Stimulated activated CD4-positive, alpha-beta T cell treated with anti-CD3 and anti-CD28 coated beads, TNF-alpha, amount 100 ng/mL, for 24 hours (primary cell): ENCODE results near the gene SMKR1.
"Not testable (repeated sequence)": the region's sequence is repeated elsewhere in the genome, so short reads cannot be mapped to it uniquely, and the experiment has no call there.

Source experiments
- DNase-seq, 3 experiments: peaks; one replicate each; pipeline ENCODE4 v3.0.0-alpha.2; 2020; ENCODE audit warnings: low read depth in 3 of 3

The SMKR1 gene

DNA sequence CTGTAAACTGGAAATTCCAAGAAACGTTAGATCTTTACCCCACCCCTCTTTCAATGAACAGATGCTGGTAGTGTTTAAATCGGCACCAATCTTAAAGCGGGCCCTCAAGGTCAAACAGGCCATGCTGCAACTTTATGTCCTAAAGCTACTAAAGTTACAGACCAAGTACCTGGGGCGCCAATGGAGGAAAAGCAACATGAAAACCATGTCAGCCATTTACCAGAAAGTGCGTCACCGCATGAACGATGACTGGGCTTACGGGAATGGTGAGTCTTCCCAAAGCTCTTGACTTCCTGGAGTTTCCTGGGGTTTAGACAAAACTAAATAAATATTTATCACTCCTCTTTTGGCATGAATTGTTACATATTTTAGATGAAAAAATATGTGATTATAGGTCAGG lies 19.6 kb upstream of the SMKR1 start:
- DNase-seq, result no peak

GRCh38 chr7:129489491-129489890 lies 12.8 kb upstream of the SMKR1 start:
- DNase-seq, result no peak

DNA sequence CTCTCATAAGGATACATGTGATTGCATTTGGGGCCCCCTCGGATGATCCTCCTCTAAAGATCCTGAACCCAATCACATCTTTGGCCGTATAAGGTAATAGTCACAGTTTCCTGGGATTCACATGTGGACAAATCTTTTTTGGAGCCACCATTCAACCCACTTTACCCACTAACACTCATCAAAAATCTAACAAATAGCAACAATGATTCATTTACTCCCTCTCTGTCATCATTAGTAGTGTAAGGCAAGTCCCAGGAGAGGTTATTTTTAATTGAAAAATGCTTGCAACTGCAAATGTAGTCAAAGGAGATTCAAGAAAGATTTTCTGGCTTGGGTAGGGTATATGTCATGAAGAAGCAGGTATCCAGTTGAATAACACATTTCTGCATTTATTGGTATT lies 9.9 kb upstream of the SMKR1 start:
- no peak for DNase-seq

DNA sequence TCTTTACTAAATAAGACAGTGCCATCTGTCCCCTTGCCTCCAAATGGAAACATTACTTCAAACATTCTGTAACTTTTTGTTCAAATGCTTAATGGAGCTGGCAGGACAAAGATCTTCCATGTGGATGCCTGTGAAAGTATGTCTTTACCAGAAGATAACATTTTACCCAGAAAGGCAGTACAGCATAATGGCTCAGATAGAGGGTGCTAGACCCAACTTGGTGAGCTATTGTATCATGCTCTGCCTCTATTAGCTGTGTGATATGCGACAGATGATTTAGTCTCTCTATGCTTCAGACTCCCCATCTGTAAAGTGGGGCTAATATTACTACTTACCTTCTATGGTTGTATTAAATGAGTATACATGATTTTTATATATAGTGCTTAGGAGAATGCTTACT lies 8.8 kb upstream of the SMKR1 start:
- no peak for DNase-seq

GRCh38 chr7:129494041-129494440 lies 8.3 kb upstream of the SMKR1 start:
- no peak for DNase-seq

DNA sequence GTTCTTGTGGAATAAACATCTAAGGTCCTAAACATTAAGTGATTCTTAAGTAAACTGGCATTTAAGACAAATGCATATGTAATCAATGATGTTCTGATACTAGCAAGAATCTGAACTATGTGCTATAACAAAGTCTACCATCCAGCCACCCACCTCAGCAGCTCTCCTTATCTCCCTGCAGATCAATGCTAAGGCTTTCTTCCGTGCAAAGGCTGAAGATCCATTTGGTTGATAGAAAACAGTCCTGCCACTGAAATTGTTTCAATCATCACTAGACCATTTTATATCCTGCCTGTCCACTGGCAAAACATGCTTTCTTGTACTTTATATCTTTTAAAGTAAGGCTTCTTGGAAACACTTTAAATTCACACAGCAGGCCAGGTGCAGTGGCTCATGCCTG lies 6.3 kb upstream of the SMKR1 start:
- DNase-seq, result no peak

- DNase-seq, result no peak
These were observed 5.7 kb upstream of the SMKR1 start for GRCh38 chr7:129496653-129497052.

GRCh38 chr7:129497156-129497555 lies 5.2 kb upstream of the SMKR1 start:
- DNase-seq, result no peak

- DNase-seq, result no peak
These were observed 4.3 kb upstream of the SMKR1 start for GRCh38 chr7:129498021-129498420.

DNA sequence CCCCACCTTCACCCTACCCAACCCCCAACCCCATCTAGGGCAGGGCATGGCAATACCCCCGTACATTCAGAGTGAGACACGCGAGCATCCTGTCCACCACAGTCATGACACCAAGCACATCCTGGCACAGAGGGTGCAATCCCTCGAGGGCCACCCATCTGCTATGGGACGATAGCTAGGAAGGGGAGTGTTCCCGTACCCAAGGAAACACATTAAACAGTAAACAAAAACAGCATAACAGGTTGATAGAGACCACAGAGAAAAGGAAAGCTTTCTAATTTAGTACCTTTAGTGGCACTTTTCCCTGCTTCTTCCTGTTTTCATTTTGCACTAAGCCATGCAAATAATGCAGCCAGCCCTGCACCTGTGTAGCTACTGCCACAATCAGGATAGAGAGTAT lies 2.3 kb upstream of the SMKR1 start:
- no peak for DNase-seq

DNA sequence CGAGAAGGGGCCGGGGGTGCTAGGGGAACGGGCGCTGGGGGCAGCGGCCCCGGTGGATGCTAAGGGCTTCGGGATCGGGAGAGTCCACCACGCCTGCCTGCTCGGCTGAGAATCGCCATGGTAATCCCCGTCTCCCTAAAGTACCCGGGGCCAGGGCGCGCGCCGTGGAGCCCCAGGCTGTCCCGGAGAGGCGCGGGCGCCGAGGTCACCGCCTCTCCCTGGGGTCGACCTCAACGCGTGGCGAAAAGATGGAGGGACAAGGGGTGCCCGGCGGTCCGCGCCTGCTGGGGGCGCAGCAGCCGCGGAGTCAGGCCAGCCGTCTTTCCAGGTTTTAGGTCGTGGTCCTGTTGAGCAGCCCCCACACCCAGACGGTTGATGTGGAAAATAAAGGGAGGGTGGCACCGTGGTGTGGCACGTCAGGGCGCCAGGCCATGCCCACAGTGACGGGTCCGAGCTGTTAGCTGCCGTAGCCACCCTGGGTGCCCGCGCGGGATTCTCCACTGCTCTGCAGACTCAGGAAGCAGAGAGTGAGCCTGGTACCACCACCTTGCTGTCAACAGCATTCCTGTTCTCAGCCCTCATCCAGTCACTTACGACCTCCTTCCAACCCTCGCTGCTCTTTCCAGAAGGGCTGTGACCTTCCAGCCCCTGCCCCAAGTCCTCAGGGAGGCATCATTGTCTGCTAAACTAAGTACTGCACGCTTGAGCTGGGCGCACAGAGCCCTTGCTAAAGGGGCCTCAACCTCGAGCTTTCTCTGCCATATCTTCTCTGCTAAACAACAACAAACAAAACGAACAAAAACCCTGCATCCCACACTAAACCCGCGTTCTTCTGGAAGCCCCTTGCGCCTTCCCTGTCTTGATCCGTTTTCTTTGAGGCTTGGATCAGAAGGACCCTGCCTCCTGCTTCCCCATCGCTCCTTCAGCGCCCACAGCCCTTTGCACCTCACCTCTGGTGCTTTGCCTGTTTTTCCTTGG lies 666 bp downstream of the SMKR1 start:
- peak in 1 of 3 experiments; percentile 8 for DNase-seq

DNA sequence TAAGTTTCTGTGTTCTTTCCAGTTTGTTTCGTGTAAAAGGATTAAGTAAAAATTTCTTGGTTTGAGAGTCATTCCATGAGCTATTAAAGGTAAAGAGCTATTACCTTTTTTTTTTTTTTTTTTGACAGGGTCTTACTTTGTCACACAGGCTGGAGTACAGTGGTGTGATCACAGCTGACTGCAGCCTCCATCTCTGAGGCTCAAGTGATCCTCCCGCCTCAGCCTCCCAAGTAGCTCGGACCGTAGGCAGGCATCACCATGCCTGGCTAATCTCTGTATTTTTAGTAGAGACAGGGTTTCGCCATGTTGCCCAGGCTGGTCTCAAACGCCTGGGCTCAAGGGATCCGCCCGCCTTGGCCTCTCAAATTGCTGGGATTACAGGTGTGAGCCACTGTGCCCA lies 1.4 kb downstream of the SMKR1 start:
- no peak for DNase-seq

- DNase-seq, result no peak
These were observed 9.9 kb downstream of the SMKR1 start for GRCh38 chr7:129512192-129512591.

- DNase-seq, result no peak
These were observed 11.2 kb downstream of the SMKR1 start for GRCh38 chr7:129513546-129513945.

DNA sequence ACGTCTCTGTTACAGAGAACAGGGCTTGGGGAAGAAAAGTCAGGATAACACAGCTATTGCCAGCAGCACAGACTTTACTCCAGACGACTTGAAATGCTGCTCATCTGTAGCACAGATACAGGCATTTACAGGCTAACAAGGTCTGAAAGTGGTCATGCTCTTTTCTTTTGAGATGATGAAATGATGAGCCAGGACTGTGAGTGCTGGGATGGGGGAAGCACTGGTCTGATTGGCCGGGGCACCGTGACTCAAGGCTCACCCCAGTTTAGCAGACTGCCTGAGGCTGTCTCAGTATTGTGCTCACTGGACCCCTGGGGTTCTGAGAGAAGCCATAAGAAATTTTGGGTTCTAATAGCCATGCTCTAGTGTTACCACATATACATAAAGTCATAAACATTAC lies 12.4 kb downstream of the SMKR1 start:
- no peak for DNase-seq

DNA sequence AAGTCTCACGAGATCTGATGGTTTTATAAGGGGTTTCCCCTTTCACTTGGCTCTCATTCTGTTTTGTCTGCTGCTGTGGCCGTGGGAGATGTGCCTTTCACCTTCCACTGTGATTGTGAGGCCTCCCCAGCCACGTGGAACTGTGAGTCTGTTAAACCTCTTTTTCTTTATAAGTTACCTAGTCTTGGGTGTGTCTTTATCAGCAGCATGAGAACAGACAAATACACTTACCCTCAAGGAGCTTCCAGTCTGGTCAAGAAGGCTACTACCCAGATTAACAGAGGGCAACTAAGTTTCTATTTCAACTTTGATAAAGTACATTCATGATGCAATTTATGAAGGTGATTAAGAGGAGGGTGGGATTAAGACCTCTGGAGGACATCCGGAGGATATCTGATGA lies 13.1 kb downstream of the SMKR1 start:
- DNase-seq, result no peak

GRCh38 chr7:129517931-129518330 lies 15.6 kb downstream of the SMKR1 start:
- DNase-seq, result no peak

DNA sequence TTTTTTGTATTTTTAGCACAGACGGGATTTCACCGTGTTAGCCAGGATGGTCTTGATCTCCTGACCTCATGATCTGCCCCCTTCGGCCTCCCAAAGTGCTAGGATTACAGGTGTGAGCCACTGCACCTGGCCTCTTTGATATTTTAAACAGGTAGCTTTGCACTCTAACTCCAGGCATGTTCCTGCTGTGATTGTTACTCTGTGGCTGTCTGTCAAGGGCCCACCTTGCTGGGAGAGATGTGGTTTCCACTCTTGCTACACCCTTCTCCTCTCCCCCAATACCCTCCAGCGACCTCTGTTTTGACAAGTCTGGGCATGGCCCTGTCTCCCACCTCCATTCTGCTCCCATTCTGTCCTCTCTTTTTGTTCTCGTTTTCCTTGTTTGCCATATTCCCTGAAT lies 17.1 kb downstream of the SMKR1 start:
- DNase-seq, result no peak

DNA sequence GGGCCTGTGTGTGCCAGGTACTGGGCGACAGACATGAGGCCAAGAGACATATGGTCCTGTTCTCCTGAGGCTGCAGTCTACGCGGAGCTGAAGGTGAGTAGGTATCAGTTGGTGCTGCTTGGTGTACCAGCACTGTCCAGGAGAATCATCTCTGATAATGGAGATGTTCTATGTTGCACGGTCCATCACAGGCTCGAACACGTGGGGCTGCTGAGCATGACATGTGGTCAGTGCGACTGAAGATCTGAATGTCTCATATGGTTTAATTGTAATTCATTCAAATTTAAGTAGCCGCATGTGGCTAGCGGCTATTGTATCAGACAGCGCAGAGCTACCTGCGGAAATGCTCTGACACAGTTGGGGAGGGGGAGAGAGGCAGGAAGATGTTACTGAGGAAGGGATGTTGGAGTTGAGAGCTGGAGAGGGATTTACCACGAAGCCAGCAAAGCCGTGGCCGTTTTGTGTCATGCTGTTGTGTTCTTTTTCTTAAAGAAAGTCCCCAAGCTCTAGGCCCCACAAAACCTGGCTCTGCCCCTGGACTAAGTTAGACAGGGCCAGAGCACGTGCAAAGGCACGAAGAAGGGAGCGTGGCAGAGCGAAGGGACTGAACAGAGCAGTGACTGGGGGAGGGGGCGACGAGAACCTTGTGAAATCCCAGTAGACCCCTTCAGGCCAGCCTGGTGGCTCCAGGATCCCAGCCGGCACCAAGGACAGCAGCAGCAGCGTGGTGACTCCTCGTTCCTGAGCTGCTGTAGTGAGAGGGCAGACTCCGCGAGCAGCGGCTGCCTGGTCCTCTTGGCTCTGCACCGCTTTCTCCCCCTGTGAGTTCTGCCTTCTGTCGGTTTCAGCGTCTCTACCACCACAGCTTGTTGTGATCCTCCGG lies 20.0 kb downstream of the SMKR1 start:
- no peak for DNase-seq

DNA sequence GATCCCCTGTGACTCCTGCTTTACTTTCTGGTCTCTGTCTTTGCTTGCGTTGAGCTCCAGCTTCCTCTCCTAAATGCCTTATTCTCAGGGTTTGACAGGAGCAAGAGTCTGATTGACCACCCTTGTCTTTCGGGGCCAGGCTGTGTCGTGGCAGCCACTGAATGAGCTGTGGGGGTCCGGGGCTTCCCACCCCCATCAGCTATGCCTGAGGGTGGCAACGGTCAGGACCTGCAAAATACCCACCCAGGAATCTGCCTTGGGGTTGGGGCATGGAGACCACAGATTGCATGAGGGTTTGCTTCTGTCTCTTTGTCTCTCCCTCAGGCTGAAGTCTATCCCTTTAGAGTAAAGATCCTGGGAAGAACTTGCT lies 20.6 kb downstream of the SMKR1 start:
- no peak for DNase-seq

GRCh38 chr7:129523924-129524323 lies 21.6 kb downstream of the SMKR1 start:
- no peak for DNase-seq

DNA sequence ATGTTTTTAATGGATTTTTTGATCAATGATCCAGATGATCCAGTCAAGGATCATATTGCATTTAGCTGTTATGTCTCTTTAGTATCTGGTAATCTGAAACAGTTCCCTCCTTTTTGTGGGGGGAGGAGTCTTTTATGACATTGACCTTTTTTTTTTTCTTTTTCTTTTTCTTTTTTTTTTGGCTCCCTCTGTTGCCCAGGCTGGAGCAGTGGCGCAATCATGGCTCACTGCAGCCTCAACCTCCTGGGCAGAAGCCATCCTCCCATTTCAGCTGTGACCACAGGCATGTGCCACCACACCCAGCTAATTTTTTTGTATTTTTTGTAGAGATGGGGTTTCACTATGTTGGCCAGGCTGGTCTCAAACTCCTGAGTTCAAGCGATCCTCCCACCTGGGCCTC lies 22.1 kb downstream of the SMKR1 start:
- not testable (repeated sequence) for DNase-seq
